ENCODE measurements around the gene PLEKHG4B.

Gene PLEKHG4B

GRCh38 chr5:75331-76320 lies 16.3 kb upstream of the PLEKHG4B start:
- DNase-seq (ENCODE audit: extremely low read depth in 1 of 2, low read depth in 1 of 2): no peak

GRCh38 chr5:76358-77169 lies 15.4 kb upstream of the PLEKHG4B start:
- DNase-seq (ENCODE audit: extremely low read depth in 1 of 2, low read depth in 1 of 2): no peak

- DNase-seq (ENCODE audit: extremely low read depth in 1 of 2, low read depth in 1 of 2): no peak
Observed at GRCh38 chr5:77170-77501, 14.8 kb upstream of the PLEKHG4B start.

- no peak for DNase-seq (ENCODE audit: extremely low read depth in 1 of 2, low read depth in 1 of 2)
Observed at GRCh38 chr5:77546-77945, 14.4 kb upstream of the PLEKHG4B start.

GRCh38 chr5:77957-78804 lies 13.8 kb upstream of the PLEKHG4B start:
- DNase-seq (ENCODE audit: extremely low read depth in 1 of 2, low read depth in 1 of 2): no peak

- DNase-seq (ENCODE audit: extremely low read depth in 1 of 2, low read depth in 1 of 2): no peak
Observed at GRCh38 chr5:78805-79149, 13.2 kb upstream of the PLEKHG4B start.

- no peak for DNase-seq (ENCODE audit: extremely low read depth in 1 of 2, low read depth in 1 of 2)
Observed at GRCh38 chr5:79263-79662, 12.7 kb upstream of the PLEKHG4B start.

- DNase-seq (ENCODE audit: extremely low read depth in 1 of 2, low read depth in 1 of 2): no peak
Observed at GRCh38 chr5:79821-80220, 12.1 kb upstream of the PLEKHG4B start.

GRCh38 chr5:81391-82021 lies 10.5 kb upstream of the PLEKHG4B start:
- no peak for DNase-seq (ENCODE audit: extremely low read depth in 1 of 2, low read depth in 1 of 2)

- DNase-seq (ENCODE audit: extremely low read depth in 1 of 2, low read depth in 1 of 2): no peak
Observed at GRCh38 chr5:82097-82496, 9.9 kb upstream of the PLEKHG4B start.

- DNase-seq (ENCODE audit: extremely low read depth in 1 of 2, low read depth in 1 of 2): no peak
Observed at GRCh38 chr5:82570-82969, 9.4 kb upstream of the PLEKHG4B start.

GRCh38 chr5:83029-83428 lies 8.9 kb upstream of the PLEKHG4B start:
- no peak for DNase-seq (ENCODE audit: extremely low read depth in 1 of 2, low read depth in 1 of 2)

- DNase-seq (ENCODE audit: extremely low read depth in 1 of 2, low read depth in 1 of 2): no peak
Observed at GRCh38 chr5:85334-85995, 6.5 kb upstream of the PLEKHG4B start.

GRCh38 chr5:89337-90286 lies 2.4 kb upstream of the PLEKHG4B start:
- no peak for DNase-seq (ENCODE audit: extremely low read depth in 1 of 2, low read depth in 1 of 2)

- DNase-seq (ENCODE audit: extremely low read depth in 1 of 2, low read depth in 1 of 2): no peak
Observed at GRCh38 chr5:90590-91547, 1.1 kb upstream of the PLEKHG4B start.

- DNase-seq (ENCODE audit: extremely low read depth in 1 of 2, low read depth in 1 of 2): no peak
Observed at GRCh38 chr5:92401-93220, 643 bp downstream of the PLEKHG4B start.
